Measurements from ENCODE around the gene CDKN2AIPNL. TPM values are rescaled to one million over a fixed set of nuclear protein-coding genes. Genes with fewer than 3 reads are reported as not detected.

Gene CDKN2AIPNL
- total and polyA plus RNA-seq, 12 donors: 14.1 to 63.7 (median 29.3) TPM

DNA sequence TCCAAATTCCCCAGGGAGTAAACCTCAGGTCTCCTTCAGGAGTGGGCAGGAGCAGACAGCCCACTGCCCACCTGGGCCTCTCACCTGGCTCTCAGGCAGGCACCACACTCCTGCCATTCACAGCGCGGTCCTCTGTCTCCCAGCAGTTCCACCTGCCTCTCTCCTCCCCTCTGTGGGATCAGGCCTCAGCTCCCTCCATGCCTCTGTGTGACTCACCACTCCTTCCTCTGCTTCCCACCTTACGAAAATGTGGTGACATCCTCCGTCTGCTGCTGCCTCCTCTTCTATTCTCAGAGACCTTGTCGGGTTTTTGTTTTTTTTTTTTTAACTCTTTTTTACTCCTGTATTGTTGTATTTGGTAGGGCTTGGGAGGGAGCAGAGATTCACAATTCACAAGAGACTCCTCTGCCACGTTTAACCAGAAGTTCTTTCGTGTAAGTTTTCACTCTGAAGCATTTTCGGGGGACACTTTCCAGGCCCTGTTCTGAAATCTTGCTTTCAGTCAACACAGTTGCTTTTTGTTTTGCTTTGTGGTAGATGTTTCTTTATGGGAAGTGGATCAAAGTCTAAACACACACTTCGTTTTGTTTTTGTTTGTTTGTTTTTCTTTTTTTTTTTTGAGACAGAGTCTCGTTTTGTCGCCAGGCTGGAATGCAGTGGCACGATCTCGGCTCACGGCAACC is 21.1 kb upstream of the CDKN2AIPNL start:
- Histone ChIP-seq H3K36me3 (replicated peaks in 1 of 2) (no peaks in the 10 kb centered on the region), H3K4me1 (replicated peaks in 1 of 2) (peaks cover 0 to 13% of the 10 kb centered on the region in 2 donors), H3K9me3 (replicated peaks in 1 of 3) (no peaks in the 10 kb centered on the region), H3K27ac (no peak overlapping the region), H3K4me3 (no peak overlapping the region), H3K27me3 (no peaks in the 10 kb centered on the region)
- 78 to 81% (median 79%) methylated on average over 14 of the region's 14 CpGs for WGBS, 4 donors
- intact Hi-C loops (cut with DNase I): no loop called here
- DNase-seq: no peak
- TF ChIP-seq POLR2A (IDR thresholded peaks at IDR 0.05): no peak
- TF ChIP-seq, protein P1, sequence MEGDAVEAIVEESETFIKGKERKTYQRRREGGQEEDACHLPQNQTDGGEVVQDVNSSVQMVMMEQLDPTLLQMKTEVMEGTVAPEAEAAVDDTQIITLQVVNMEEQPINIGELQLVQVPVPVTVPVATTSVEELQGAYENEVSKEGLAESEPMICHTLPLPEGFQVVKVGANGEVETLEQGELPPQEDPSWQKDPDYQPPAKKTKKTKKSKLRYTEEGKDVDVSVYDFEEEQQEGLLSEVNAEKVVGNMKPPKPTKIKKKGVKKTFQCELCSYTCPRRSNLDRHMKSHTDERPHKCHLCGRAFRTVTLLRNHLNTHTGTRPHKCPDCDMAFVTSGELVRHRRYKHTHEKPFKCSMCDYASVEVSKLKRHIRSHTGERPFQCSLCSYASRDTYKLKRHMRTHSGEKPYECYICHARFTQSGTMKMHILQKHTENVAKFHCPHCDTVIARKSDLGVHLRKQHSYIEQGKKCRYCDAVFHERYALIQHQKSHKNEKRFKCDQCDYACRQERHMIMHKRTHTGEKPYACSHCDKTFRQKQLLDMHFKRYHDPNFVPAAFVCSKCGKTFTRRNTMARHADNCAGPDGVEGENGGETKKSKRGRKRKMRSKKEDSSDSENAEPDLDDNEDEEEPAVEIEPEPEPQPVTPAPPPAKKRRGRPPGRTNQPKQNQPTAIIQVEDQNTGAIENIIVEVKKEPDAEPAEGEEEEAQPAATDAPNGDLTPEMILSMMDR (IDR thresholded peaks at IDR 0.05): no peak

DNA sequence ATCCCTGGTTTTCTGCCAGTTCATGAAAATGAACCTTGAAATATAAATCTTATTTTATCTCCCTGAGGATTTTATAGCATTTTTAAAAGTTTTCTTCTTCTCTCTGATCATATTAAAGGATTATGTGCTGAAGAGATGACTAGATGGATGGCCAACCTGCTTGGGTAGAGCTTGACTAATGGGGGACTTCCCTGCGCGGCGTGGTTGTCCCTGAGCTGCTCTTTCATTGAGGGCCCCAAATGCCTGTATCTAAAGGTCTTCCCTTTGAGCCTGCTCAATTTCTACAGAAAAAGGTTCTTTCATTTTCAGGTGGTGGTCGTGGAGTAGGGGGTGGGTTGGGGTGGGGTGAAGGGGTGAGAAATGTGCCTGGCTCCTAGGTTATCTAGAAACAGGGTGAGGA is 20.5 kb upstream of the CDKN2AIPNL start:
- Histone ChIP-seq H3K27me3 (no peaks in the 10 kb centered on the region), H3K4me3 (no peak overlapping the region), H3K36me3 (replicated peaks in 1 of 2) (no peaks in the 10 kb centered on the region), H3K9me3 (replicated peaks in 1 of 3) (no peaks in the 10 kb centered on the region), H3K27ac (no peak overlapping the region), H3K4me1 (replicated peaks in 1 of 2) (peaks cover 0 to 7% of the 10 kb centered on the region in 2 donors)
- intact Hi-C loops (cut with DNase I): no loop called here
- no peak for DNase-seq
- TF ChIP-seq POLR2A (IDR thresholded peaks at IDR 0.05): no peak
- TF ChIP-seq, protein P1 (IDR thresholded peaks at IDR 0.05): no peak
- WGBS, 4 donors: 86 to 94% (median 91%) methylated on average over 4 of the region's 4 CpGs

DNA sequence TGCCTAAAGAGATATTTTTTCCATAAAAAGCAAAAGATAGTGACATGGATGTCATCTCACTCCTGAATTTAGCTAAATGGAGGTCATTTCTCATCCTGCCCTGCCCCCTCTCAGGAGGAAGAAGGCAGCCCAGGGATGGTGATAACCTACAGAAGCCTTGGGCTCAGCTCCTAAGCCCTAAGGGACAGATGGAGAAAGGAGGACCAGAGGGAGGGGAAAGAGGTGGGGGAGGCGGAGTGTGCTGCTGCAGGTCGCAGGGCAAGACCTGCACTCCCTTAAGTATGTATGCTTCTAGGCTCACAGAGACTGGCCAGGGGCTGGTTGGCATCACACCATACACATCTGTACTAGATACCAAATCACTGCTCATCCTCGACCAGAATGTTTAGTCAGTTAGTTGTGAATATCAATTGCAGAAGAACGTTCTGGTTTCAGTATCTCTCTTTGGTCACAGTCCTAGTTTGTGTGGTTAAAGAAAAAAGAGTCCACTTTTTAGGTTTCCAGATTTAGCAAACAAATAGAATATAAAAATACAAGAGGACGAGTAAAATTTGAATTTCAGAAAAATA is 18.4 kb upstream of the CDKN2AIPNL start:
- H3K9me3 ChIP-seq (replicated peaks in 1 of 3): no peaks in the 10 kb centered on the region
- WGBS, 4 donors: 68 to 72% (median 70%) methylated on average over 5 of the region's 5 CpGs
- H3K36me3 ChIP-seq (replicated peaks in 1 of 2): no peaks in the 10 kb centered on the region
- no peak overlapping the region for H3K27ac ChIP-seq
- intact Hi-C loops (cut with DNase I): no loop called here
- H3K4me1 ChIP-seq (replicated peaks in 1 of 2): no peaks in the 10 kb centered on the region
- no peak for TF ChIP-seq POLR2A (IDR thresholded peaks at IDR 0.05)
- TF ChIP-seq, protein P1 (IDR thresholded peaks at IDR 0.05): no peak
- no peak for DNase-seq
- no peak overlapping the region for H3K4me3 ChIP-seq
- H3K27me3 ChIP-seq: no peaks in the 10 kb centered on the region

DNA sequence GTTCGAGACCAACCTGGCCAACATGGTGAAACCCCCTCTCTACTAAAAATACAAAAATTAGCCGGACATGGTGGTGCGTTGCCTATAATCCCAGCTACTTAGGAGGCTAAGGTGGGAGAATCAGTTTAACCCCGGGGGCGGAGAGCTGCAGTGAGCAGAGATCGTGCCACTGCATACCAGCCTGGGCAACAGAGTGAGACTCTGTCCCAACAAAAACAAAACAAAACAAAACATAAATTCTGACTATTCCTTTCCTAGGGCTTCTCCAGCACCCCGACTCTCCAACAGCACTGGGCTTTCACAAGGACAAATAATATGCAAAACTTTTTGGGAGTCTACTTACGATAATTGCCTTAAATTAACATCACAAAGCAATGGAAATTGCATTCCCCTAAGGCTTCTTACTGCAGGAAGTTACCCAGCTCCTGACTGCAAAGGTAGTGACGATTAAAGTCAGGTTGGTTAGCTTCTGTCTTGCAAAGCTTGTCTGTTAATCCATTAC is 15.9 kb upstream of the CDKN2AIPNL start:
- intact Hi-C loops (cut with DNase I): no loop called here
- no peak for DNase-seq
- Histone ChIP-seq H3K4me1 (replicated peaks in 1 of 2) (no peaks in the 10 kb centered on the region), H3K9me3 (replicated peaks in 1 of 3) (no peaks in the 10 kb centered on the region), H3K36me3 (replicated peaks in 1 of 2) (no peaks in the 10 kb centered on the region), H3K27me3 (no peaks in the 10 kb centered on the region), H3K27ac (no peak overlapping the region), H3K4me3 (no peak overlapping the region)
- TF ChIP-seq, protein P1 (IDR thresholded peaks at IDR 0.05): no peak
- no peak for TF ChIP-seq POLR2A (IDR thresholded peaks at IDR 0.05)
- 64 to 70% (median 67%) methylated on average over 9 of the region's 9 CpGs for WGBS, 4 donors
